ENCODE measurements around the gene EXOC3L1. TPM values are rescaled to one million over a fixed set of nuclear protein-coding genes. Genes with fewer than 3 reads are reported as not detected.

Gene EXOC3L1
- total and polyA plus RNA-seq, 2 of the 13 experiments (the other 11 are each of a cell fraction or from before 2014, with no cell fraction given): 0.12 TPM; not detected in 1

DNA sequence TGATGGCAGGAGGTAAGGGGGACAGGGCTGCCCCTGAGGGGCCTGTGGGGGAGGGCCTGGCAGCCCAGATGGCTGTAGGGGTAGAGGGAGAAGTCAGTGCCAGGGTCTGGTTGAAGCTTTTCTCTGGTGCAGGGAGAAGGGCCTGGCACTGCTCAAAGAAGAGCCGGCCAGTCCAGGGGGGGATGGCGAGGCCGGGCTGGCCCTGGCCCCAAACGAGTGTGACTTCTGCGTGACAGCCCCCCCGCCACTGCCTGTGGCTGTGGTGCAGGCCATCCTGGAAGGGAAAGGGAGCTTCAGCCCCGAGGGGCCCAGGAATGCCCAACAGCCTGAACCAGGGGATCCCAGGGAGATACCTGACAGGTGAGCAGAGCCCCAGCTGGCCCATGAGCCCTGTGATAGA is 22.3 kb downstream of the EXOC3L1 start:
- Histone ChIP-seq H4K20me1 (ENCODE audit: insufficient read depth, low read length) (no peaks in the 10 kb centered on the region), H3K27ac (ENCODE audit: extremely low read length, insufficient read depth, low read length) (no peak overlapping the region), H3K9ac (ENCODE audit: insufficient read depth, low read depth, low read length) (no peak overlapping the region), H3K4me2 (ENCODE audit: low read depth, low read length) (no peak overlapping the region), H3K79me2 (ENCODE audit: insufficient read depth, low read length) (no peaks in the 10 kb centered on the region), H3K9me3 (ENCODE audit: low read length) (no peaks in the 10 kb centered on the region), H2AFZ (ENCODE audit: low read length) (no peak overlapping the region), H3K27me3 (ENCODE audit: control insufficient read depth in 1 of 2, insufficient read depth in 2 of 2, low read length in 2 of 2) (peaks cover 9 to 40% of the 10 kb centered on the region in 2 experiments), H3K36me3 (replicated peaks in 1 of 2; ENCODE audit: control insufficient read depth in 1 of 2, insufficient read depth in 2 of 2, low read length in 2 of 2) (no peaks in the 10 kb centered on the region), H3K4me3 (replicated peaks in 1 of 3; ENCODE audit: insufficient read depth in 1 of 3, low read depth in 2 of 3, low read length in 3 of 3) (no peak overlapping the region), H3K4me1 (ENCODE audit: insufficient read depth, low read length) (peaks cover 56% of the 10 kb centered on the region)
- in situ Hi-C loops (cut with HindIII; ENCODE audit: extremely low pct_ligation_motif_present, low pct_unique_long_range_greater_than_20kb) (no loop called here), intact Hi-C loops (cut with micrococcal nuclease; ENCODE audit: unreplicated experiment) (no loop called here)
- no peak for DNase-seq (ENCODE audit: low spot score)
- WGBS (ENCODE audit: low lambda C conversion rate): 36% methylated on average over 3 of the region's 7 CpGs
- TF ChIP-seq EED (CRISPR knock-in tag; IDR thresholded peaks at IDR 0.05): no peak
- no peak for TF ChIP-seq ZNF451 (CRISPR knock-in tag; IDR thresholded peaks at IDR 0.05)
- TF ChIP-seq, protein P1, sequence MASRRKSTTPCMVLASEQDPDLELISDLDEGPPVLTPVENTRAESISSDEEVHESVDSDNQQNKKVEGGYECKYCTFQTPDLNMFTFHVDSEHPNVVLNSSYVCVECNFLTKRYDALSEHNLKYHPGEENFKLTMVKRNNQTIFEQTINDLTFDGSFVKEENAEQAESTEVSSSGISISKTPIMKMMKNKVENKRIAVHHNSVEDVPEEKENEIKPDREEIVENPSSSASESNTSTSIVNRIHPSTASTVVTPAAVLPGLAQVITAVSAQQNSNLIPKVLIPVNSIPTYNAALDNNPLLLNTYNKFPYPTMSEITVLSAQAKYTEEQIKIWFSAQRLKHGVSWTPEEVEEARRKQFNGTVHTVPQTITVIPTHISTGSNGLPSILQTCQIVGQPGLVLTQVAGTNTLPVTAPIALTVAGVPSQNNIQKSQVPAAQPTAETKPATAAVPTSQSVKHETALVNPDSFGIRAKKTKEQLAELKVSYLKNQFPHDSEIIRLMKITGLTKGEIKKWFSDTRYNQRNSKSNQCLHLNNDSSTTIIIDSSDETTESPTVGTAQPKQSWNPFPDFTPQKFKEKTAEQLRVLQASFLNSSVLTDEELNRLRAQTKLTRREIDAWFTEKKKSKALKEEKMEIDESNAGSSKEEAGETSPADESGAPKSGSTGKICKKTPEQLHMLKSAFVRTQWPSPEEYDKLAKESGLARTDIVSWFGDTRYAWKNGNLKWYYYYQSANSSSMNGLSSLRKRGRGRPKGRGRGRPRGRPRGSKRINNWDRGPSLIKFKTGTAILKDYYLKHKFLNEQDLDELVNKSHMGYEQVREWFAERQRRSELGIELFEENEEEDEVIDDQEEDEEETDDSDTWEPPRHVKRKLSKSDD (CRISPR knock-in tag; IDR thresholded peaks at IDR 0.05; ENCODE audit: low read depth): no peak
- TF ChIP-seq NONO (IDR thresholded peaks at IDR 0.05): no peak
- no peak for TF ChIP-seq NONO (CRISPR knock-in tag; conservative IDR thresholded peaks at IDR 0.05)
- TF ChIP-seq, protein P2, sequence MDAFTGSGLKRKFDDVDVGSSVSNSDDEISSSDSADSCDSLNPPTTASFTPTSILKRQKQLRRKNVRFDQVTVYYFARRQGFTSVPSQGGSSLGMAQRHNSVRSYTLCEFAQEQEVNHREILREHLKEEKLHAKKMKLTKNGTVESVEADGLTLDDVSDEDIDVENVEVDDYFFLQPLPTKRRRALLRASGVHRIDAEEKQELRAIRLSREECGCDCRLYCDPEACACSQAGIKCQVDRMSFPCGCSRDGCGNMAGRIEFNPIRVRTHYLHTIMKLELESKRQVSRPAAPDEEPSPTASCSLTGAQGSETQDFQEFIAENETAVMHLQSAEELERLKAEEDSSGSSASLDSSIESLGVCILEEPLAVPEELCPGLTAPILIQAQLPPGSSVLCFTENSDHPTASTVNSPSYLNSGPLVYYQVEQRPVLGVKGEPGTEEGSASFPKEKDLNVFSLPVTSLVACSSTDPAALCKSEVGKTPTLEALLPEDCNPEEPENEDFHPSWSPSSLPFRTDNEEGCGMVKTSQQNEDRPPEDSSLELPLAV (CRISPR knock-in tag; conservative IDR thresholded peaks at IDR 0.05; ENCODE audit: low read depth): no peak
- TF ChIP-seq ZNF563 (CRISPR knock-in tag; IDR thresholded peaks at IDR 0.05): no peak
- no peak for FAIRE-seq
- CTCF ChIA-PET (ENCODE audit: low intra/inter-chr PET ratio, low total read pairs): no interaction called here
- no peak for ATAC-seq
- BruUV-seq (replicated peaks): no TSS peak
- POLR2A ChIA-PET: interaction anchor here (1.2 kb wide), 1 partner anchor 262 kb away, joined by 3 read pairs; no protein-coding TSS in a partner anchor

All from HepG2 (cell line).